DOHH2 (cell line): ENCODE measurements around the gene TTN.

ENCODE experiments used
- H3F3A ChIP-seq: fragments of 200-600 bp; sonication (generic), shearing (Covaris generic); 2 replicates; pipeline ENCODE4 v1.6.0; 2016; ENCODE audit warnings: antibody characterized with exemption, mild to moderate bottlenecking; ENCODE audit not compliant: control insufficient read depth, insufficient read depth
- H3K27ac ChIP-seq: fragments of 200-600 bp; sonication (generic); 2 replicates; pipeline ENCODE4 v1.5.1; 2014; ENCODE audit warnings: low read depth, mild to moderate bottlenecking, low read length, moderate library complexity
- H3K27me3 ChIP-seq: fragments of 200-600 bp; sonication (generic); 2 replicates; pipeline ENCODE4 v1.6.1; 2014; ENCODE audit warnings: mild to moderate bottlenecking, low read length, mixed read lengths; ENCODE audit not compliant: control insufficient read depth
- H3K36me3 ChIP-seq: fragments of 200-600 bp; sonication (generic); 2 replicates; pipeline ENCODE4 v1.6.1; 2014; ENCODE audit warnings: mild to moderate bottlenecking, low read length, moderate library complexity, mixed read lengths; ENCODE audit not compliant: control insufficient read depth
- H3K4me1 ChIP-seq: fragments of 200-600 bp; sonication (generic); 2 replicates; pipeline ENCODE4 v1.6.1; 2014; ENCODE audit warnings: mild to moderate bottlenecking, low read length, mixed read lengths; ENCODE audit not compliant: control insufficient read depth
- H3K4me2 ChIP-seq: fragments of 200-600 bp; sonication (generic); 2 replicates; pipeline ENCODE4 v1.6.0; 2014; ENCODE audit warnings: mild to moderate bottlenecking, low read length, moderate library complexity
- H3K4me3 ChIP-seq: fragments of 200-600 bp; sonication (generic); 2 replicates; pipeline ENCODE4 v1.5.1; 2014; ENCODE audit warnings: mild to moderate bottlenecking, low read length, mixed read lengths
- H3K79me2 ChIP-seq: fragments of 200-600 bp; sonication (generic); 2 replicates; pipeline ENCODE4 v1.6.1; 2014; ENCODE audit warnings: mild to moderate bottlenecking, low read length, mixed read lengths; ENCODE audit not compliant: control insufficient read depth
- H3K9me2 ChIP-seq: fragments of 200-600 bp; sonication (generic); replicated peaks from 2 replicates; pipeline ENCODE4 v1.6.1; 2014; ENCODE audit warnings: mild to moderate bottlenecking, low read length, mixed read lengths; ENCODE audit not compliant: control insufficient read depth
- H3K9me3 ChIP-seq: fragments of 200-600 bp; sonication (generic); 2 replicates; pipeline ENCODE4 v1.6.1; 2014; ENCODE audit warnings: antibody characterized with exemption, low read length, mixed read lengths; ENCODE audit not compliant: control insufficient read depth, insufficient read depth
- H4K20me1 ChIP-seq: fragments of 200-600 bp; sonication (generic); 2 replicates; pipeline ENCODE4 v1.6.0; 2014; ENCODE audit warnings: low read depth, mild to moderate bottlenecking, antibody characterized with exemption, low read length, moderate library complexity; ENCODE audit not compliant: control insufficient read depth, insufficient read depth
- EZH2phosphoT487 ChIP-seq: fragments of 200-600 bp; sonication (generic); IDR thresholded peaks from 2 replicates; pipeline ENCODE4 v1.6.1; 2017; ENCODE audit warnings: borderline replicate concordance, mild to moderate bottlenecking, antibody characterized with exemption, low read length, moderate library complexity, mixed read lengths
- TF ChIP-seq, protein P1 (sequence below): fragments of 200-600 bp; sonication (generic); IDR thresholded peaks from one replicate; pipeline ENCODE4 v1.5.1; 2014; ENCODE audit warnings: antibody characterized with exemption, mild to moderate bottlenecking, low read depth, low read length; ENCODE audit not compliant: poor library complexity, severe bottlenecking

TTN gene

DNA sequence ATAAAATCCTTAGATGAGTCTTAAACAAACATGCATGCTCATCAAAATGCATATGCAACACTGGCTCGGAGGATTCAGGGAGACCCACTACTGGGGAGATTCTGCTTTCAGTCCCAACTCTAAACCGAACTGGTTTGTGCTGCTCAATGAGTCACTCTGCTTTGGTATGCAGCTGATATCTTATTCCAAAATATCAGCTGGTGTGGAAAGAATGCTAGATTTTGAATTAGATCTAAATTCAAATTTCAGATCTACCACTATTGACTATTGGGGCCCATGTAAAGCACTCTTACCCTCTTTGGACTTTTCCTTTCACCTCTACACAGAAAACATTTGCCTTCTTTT is 39.2 kb upstream of the TTN start:
- H3K4me1 ChIP-seq: no peaks in the 10 kb centered on the region
- H4K20me1 ChIP-seq: no peaks in the 10 kb centered on the region
- H3K79me2 ChIP-seq: no peaks in the 10 kb centered on the region
- no peaks in the 10 kb centered on the region for H3K9me3 ChIP-seq
- no peaks in the 10 kb centered on the region for H3F3A ChIP-seq
- H3K27ac ChIP-seq: no peak overlapping the region
- TF ChIP-seq EZH2phosphoT487: no peak
- TF ChIP-seq, protein P1, sequence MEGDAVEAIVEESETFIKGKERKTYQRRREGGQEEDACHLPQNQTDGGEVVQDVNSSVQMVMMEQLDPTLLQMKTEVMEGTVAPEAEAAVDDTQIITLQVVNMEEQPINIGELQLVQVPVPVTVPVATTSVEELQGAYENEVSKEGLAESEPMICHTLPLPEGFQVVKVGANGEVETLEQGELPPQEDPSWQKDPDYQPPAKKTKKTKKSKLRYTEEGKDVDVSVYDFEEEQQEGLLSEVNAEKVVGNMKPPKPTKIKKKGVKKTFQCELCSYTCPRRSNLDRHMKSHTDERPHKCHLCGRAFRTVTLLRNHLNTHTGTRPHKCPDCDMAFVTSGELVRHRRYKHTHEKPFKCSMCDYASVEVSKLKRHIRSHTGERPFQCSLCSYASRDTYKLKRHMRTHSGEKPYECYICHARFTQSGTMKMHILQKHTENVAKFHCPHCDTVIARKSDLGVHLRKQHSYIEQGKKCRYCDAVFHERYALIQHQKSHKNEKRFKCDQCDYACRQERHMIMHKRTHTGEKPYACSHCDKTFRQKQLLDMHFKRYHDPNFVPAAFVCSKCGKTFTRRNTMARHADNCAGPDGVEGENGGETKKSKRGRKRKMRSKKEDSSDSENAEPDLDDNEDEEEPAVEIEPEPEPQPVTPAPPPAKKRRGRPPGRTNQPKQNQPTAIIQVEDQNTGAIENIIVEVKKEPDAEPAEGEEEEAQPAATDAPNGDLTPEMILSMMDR: no peak
- H3K4me3 ChIP-seq: no peak overlapping the region
- H3K36me3 ChIP-seq: no peaks in the 10 kb centered on the region
- no peaks in the 10 kb centered on the region for H3K9me2 ChIP-seq
- no peak overlapping the region for H3K4me2 ChIP-seq
- no peaks in the 10 kb centered on the region for H3K27me3 ChIP-seq

GRCh38 chr2:178845566-178846457 is 38.6 kb upstream of the TTN start:
- H3K9me2 ChIP-seq: no peaks in the 10 kb centered on the region
- no peak overlapping the region for H3K27ac ChIP-seq
- H3K4me2 ChIP-seq: no peak overlapping the region
- no peaks in the 10 kb centered on the region for H3K4me1 ChIP-seq
- TF ChIP-seq EZH2phosphoT487: no peak
- TF ChIP-seq, protein P1: no peak
- H3K79me2 ChIP-seq: no peaks in the 10 kb centered on the region
- no peaks in the 10 kb centered on the region for H3K9me3 ChIP-seq
- H3K4me3 ChIP-seq: no peak overlapping the region
- no peaks in the 10 kb centered on the region for H3F3A ChIP-seq
- no peaks in the 10 kb centered on the region for H3K36me3 ChIP-seq
- no peaks in the 10 kb centered on the region for H4K20me1 ChIP-seq
- H3K27me3 ChIP-seq: no peaks in the 10 kb centered on the region

- TF ChIP-seq EZH2phosphoT487: no peak
- TF ChIP-seq, protein P1: no peak
- H3F3A ChIP-seq: no peaks in the 10 kb centered on the region
- H4K20me1 ChIP-seq: no peaks in the 10 kb centered on the region
- no peak overlapping the region for H3K4me2 ChIP-seq
- no peaks in the 10 kb centered on the region for H3K4me1 ChIP-seq
- H3K9me3 ChIP-seq: no peaks in the 10 kb centered on the region
- H3K9me2 ChIP-seq: no peaks in the 10 kb centered on the region
- no peaks in the 10 kb centered on the region for H3K79me2 ChIP-seq
- H3K27me3 ChIP-seq: no peaks in the 10 kb centered on the region
- no peak overlapping the region for H3K4me3 ChIP-seq
- H3K36me3 ChIP-seq: no peaks in the 10 kb centered on the region
- H3K27ac ChIP-seq: no peak overlapping the region
Measured at GRCh38 chr2:178844701-178845100, 37.5 kb upstream of the TTN start.
